NCI-H526 treated with DMSO at 0.1 percent for 48 hours (cell line): ENCODE measurements around the gene ATP13A5.
A peak's percentile ranks its signal among the peaks of the same experiment; 100 is the strongest.

Source experiments
- DNase-seq: peaks from one replicate; lab custom pipeline; 2025; lab: John Stamatoyannopoulos, UW

The ATP13A5 gene, protein sequence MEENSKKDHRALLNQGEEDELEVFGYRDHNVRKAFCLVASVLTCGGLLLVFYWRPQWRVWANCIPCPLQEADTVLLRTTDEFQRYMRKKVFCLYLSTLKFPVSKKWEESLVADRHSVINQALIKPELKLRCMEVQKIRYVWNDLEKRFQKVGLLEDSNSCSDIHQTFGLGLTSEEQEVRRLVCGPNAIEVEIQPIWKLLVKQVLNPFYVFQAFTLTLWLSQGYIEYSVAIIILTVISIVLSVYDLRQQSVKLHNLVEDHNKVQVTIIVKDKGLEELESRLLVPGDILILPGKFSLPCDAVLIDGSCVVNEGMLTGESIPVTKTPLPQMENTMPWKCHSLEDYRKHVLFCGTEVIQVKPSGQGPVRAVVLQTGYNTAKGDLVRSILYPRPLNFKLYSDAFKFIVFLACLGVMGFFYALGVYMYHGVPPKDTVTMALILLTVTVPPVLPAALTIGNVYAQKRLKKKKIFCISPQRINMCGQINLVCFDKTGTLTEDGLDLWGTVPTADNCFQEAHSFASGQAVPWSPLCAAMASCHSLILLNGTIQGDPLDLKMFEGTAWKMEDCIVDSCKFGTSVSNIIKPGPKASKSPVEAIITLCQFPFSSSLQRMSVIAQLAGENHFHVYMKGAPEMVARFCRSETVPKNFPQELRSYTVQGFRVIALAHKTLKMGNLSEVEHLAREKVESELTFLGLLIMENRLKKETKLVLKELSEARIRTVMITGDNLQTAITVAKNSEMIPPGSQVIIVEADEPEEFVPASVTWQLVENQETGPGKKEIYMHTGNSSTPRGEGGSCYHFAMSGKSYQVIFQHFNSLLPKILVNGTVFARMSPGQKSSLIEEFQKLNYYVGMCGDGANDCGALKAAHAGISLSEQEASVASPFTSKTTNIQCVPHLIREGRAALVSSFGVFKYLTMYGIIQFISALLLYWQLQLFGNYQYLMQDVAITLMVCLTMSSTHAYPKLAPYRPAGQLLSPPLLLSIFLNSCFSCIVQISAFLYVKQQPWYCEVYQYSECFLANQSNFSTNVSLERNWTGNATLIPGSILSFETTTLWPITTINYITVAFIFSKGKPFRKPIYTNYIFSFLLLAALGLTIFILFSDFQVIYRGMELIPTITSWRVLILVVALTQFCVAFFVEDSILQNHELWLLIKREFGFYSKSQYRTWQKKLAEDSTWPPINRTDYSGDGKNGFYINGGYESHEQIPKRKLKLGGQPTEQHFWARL

DNA sequence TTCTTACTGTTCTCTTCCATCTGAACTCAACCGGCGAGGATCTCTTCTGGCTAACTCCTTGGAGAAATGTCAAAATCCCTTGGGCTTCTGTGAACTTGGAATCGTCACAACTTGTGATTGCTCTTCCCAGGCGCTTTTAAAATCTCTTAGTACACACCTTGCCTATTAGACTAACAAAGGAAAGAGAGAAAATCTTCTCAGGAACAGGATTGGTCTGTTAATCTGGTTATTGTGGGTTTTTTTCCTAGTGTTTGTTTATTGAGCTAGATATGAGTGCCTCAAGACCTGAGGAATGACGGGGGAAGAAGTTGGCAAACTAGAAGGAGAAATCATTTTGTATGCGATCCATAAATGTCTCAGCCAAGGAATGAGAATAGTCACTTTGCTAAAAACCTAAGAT is at the start of gene ATP13A5:
Gene ATP13A5, minus strand, starts transcription at position 48 of the 400 bp plus-strand sequence. Its CDS starts 28 bp downstream, at position 20.
- no peak for DNase-seq

DNA sequence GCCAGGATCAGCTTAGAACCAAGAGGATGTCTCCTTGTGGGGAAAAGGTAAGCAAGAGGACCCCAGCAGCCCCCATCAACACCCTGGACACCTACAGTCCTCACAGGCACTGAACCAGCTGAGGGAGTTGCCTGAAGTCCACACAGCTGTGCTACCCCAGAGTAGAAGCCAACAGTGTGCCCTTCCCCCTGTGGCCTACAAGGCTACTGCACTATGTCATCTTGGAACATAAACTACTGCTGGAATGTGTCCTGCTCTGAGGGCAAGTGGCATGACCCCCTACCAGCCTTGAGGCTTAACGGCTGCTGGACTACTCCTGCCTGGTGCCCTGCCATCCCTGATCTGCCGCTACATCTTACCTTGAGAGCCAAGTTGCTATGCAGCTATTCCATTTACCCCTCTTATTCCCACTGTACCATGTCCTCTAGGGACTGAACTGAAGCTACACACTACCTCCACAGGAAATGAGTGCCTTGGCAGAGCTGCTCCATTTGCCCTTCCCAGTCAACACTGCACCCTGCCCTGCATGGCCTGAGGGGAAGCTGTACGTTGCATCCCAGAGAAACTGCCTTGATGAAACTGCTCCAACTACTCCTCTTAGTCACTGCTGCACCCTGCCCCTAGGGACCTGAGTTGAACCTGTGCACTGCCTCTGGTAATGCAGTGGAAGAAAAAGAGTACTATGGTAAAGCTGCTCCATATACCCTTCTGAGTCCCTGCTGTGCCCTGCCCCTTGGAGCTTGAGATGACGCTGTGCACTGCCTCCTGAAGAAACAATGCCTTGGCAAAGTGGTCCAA is 40.2 kb upstream of the ATP13A5 start:
- no peak for DNase-seq

DNA sequence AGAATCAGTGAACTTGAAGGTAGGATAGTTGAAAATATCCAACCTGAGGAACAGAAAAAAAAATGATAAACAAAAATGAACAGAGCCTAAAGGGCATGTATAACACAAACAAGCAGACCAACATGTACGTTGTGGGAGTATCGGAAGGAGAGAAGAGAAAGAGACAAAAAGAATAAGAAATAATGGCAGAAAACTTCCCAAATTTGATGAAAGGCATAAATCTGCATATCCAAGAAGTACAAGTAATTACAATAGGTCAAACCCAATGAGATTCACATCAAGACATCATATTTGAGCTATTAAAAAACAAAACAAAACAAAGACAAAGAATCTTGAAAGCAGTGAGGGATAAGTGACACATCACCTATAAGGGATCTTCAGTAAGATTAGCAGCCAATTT is 38.1 kb upstream of the ATP13A5 start:
- no peak for DNase-seq

DNA sequence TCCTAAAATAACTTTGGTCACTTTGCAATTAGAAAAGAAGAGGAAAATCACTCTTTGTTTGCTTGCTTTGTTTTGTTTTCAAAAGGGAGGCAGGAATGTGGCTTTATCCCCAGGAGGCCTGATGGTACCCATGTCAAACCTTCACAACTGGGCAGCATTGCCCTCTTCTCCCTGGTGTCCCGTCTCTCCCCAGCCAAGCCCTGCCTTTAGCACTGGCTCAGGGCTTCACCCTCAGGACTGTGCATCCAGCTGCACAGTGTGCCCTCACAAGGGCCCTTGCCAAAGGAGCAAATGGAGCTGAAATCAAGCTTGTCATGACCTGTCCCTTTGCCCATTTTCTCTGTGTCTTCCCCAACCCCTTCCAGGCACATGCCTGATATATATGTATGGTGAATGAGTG is 29.1 kb upstream of the ATP13A5 start:
- DNase-seq = no peak

DNA sequence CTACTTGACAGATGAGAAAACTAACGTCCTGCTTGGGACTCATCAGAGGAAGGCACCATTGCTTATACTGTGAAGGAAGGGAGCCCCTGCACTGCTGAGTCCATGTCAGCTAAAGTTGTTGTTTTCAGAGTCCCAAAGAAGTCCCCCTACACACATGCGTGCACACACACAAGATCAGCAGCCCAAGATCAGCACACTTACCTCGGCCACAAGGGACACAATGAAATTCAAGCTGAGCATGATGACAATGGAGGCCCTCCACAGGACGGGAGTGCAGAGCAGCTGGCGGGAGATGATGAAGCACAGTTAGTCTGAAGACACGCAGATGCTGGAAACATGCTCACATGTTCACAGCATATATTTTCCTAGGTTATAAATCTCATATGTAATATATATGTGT is 28.6 kb upstream of the ATP13A5 start:
- DNase-seq = no peak

DNA sequence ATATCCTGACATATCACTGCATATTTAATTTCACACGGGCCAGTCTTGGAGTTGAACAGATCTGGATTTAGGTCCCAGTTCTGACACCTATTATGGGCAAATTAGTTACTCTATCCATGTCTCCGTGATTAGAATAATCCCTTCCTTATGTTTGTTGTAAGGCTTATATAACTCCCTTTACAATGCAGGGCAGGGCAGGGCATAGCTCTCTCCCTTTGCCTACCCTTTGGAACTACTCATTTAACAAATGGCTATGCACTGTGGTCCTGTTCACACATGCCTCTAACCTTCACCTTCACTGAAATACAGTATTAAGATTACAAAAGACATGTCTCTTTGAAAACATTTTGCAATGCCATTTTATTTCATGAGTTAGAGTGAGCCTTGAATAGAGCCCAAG is 24.8 kb upstream of the ATP13A5 start:
- no peak for DNase-seq

DNA sequence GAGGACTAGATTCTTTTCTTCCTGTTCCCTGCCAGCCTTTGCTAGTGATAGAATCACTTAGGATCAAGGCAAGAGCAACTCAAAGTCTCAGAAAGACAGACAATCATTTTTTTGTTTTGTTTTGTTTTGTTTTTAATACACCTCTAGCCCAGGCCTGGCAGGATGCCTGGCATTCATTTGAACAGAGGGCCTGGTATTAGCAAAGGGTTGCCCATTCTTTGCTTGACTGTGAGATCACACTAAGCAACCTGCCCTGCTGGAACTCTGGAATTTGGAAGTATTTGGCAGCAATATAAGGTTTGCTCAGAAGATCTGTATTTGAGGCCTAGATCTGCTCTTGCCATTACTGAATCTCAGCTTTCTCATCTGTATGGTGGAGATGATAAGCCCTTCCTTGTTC is 21.8 kb upstream of the ATP13A5 start:
- no peak for DNase-seq

DNA sequence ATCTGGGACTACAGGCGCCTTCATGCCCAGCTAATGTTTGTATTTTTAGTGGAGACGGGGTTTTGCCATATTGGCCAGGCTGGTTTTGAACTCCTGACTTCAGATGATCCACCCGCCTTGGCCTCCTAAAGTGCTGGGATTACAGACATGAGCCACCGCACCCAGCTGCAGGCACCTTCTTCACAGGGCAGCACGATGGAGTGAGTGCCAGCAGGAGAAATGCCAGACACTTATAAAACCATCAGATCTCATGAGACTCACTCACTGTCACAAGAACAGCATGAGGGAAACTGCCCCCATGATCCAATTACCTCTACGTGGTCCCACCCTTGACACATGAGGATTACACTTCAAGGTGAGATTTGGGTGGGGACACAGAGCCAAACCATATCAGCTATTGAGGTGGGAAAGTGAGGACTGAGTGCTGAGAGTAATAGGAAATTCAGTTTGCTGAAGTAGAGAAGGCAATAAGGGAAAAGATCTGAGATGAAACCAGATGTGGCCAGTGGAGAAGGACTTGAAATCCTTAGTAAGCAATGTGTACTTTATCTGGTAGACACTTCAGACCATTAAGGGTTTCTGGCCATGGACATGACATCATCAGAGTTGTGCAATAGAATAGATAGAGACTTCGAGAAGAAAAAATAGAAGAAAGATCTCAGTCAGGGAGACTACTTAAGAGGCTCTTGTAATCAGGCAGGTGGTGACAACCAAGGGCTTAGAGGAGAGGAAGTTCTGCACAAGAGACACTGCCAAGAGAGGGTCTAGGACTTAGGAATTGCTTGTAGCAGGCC is 18.1 kb upstream of the ATP13A5 start:
- DNase-seq = no peak

DNA sequence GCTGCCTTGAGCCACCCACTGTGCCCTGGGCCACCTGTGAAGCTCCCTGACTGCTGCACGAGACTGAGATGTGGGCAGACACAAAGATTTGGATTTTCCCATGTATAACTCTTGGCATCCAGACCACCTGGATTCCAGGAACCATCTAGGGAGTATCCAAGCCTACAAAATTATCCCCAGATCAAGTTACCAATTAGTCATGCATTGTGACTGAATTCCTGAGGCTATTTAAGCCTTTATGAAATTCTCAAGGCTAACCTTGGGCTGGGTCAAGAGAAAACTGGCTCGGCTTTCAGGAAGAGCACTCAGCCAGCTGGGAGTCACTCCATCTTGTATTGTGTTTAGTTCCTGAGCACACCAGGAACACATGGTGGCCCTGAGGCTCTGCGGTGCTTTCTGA is 13.3 kb upstream of the ATP13A5 start:
- DNase-seq = peak; percentile 38

DNA sequence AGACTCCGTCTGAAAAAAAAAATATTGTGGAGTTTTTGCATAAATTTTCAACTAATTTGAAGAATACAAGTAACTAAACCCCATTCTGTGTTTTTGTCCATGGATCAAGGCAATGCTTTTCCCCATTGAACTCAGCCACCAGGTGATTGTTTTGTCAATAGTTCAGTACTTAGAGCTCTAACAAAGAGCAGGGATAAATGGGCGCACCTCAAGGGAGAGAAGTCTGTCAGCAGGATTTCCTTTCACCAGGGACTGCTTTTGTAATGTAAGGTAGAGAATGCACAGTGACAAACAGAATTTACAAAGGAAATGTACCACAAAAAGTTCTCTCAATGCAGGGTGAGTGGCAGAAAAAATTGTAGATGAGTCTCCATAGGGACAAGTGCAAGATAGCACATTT is 10.8 kb upstream of the ATP13A5 start:
- DNase-seq = no peak

DNA sequence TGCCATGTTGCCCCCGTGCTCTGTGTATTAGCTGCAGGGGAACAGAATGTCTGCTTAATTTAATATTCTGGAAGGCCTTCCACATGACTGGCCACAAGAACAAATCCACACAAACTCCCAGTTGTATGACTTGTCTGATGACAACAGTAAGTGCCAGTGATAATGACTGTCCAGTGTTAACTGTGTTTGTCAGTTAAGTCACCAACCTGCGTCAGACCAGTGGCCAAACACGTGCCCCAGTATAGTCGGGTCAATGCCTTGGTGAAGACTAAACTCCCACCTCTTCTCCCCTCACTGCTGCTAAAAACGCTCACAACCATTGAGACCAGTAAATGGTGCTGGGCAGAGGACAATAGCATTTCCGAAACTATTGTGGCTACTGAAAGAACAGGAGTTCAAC is 9.8 kb upstream of the ATP13A5 start:
- no peak for DNase-seq

DNA sequence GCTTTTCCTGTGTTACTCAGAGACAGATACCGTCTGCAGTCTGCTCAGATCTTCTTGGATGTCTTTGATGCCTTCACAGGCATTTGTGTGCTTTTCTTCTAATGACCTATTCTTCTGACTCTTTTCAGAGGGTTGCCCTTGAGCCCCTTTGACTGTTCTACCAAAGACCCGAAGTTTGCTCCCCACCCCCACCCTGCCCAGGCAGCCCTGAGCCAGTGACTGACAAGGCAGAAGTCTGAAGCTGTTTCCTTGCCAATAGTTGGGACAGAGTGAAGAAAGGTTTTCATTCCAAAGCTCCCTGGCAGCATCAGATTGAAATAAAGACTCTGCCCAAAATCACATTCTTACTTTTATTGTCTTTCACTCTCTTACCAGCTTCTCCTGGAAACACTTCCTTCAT is 9.0 kb upstream of the ATP13A5 start:
- no peak for DNase-seq

DNA sequence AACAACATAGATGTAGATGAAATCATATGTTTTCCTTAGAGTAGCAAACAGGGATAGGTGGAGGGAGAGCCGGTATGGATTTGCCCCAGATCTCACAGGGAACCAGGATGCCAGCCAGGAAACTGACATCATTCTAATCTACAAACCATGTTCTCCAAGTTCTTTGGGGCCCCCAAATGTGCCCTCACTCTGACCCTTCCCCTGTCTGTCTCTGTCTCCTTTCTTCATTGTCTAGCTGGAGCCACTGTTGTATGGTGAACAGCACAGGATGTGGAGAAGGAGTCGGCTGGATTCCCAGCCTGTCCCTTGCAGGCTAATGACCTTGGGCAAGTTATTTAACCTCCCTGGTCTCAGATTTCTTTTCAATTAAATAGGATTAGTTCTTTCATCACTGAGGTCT is 962 bp downstream of the ATP13A5 start:
- no peak for DNase-seq

DNA sequence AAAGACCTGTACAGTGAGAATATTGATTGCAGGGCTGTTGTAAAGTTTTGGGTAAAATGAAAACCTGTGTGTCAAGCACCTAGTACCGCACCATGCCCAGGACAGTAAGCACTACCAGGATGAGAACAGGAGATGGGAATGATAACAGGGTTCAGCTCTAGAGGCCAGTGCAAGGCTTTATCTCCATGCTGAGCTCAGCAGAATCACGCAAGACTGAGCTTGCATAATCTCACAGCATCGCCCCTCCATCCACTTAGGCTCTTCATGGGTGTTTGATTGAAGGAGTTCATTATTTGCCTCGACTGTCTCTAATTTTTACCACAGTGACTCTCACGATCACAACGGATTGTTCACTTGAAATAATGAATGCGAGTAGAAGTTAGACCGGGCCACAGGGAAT is 2.9 kb downstream of the ATP13A5 start:
- DNase-seq = no peak

DNA sequence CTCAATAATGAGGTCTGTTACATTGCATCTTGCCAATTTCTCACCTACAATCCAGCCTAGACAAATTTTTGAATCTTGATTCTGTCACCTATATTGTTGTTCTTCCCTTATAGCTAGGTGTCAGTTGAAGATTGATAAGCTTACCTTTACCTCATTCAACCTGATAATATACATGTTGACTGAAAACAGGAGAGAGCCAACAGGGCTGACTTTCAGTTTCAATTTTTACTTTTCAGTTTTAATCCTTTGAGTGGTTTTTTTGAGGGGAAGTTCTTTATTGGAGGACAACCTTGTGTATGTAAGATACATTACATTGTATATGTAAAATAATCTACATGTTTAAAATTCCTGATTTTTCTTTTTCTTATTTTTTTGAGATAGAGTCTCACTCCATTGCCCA is 5.8 kb downstream of the ATP13A5 start:
- no peak for DNase-seq

DNA sequence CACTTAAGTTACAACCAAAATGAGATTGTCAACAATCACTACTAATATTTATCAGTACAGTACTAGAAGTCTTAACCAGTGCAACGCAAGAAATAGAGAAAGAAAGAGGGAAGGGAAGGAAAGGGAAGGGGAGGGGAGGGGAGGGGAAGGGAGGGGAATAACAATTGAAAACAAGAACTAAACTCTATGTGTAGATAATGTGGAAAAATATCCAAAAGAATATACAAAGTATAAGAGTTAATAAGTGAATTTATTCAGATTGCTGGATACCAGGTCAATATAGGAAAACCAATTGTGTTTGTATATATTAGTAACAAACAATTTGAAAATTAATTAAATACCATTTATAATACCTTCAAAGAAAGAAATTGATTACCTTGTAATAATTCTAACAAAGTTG is 10.7 kb downstream of the ATP13A5 start:
- DNase-seq = no peak

DNA sequence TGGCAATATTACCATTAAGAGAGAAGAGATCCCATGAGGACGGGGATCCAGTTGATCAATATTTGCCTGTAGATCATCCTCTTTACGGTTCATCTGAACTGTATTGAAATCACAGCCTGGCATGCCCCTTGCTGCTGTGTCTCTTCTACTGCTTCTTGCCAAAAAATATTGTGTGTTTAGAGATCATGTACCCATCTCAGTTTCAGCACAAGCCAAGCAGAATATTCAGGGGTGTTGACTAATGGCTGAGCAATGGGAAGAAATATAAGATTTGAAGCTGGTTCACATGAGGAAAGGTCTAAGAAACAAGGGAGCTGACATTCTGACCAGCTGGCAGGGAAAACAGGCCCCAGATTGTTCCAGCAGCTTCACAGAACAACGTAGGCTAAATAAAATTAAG is 21.3 kb downstream of the ATP13A5 start:
- no peak for DNase-seq

DNA sequence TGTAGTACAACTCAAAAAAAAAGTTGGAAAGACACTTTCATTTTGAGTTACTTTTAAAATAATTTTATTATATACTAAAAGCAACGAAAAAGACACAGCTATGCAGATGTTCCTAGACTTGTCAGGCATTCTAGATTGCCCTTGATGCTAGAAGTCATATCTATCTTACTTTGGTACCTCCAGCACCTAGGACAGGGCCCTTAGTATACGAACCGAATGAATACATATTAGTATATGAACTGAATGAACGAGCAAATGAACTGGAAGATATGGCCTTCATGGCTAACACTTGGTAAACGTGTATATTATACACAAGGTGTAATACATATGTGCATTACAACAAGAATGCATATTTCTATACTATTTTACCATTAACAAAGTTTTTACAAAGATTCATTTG is 24.1 kb downstream of the ATP13A5 start:
- no peak for DNase-seq

DNA sequence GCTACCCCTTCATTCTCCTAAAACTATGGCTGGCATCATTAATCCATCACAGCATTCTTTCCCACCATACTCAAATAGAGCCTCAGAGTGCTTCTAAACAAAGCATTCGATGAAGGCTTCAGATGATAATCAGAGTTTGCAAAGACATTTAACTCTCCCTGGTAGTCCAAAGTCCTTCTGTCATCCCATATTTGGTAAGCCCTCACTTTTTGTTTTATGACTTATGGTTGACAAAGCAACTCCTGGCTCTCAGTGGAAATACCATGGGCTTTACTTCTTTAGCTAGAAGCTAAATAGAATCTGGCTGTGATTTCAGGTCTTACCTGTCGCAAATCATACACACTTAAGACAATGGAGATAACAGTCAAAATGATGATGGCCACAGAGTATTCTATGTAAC is 27.8 kb downstream of the ATP13A5 start:
- DNase-seq = peak; percentile 89

DNA sequence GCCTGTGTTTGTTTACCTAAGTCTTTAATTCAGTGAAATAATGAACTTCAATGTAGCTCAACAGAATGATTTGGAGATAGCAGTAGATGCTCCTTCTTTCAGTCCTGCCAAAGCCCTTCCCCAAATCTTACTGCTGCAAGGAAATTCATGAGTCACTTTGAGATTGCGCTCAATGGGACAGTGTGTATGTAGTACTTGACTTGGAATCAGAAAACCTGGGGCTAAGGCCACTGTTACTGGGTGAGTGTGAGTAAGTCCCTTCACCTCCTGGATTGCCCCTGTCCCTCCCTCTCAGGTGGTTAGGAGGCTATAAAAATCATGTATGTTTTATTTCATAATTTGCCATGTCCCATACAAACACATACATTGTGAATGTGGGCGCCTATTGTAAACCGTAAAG is 29.9 kb downstream of the ATP13A5 start:
- no peak for DNase-seq
